ENCODE results near the gene SERPINB7.

Gene SERPINB7

GRCh38 chr18:63779386-63779785 is 4.2 kb downstream of the SERPINB7 start:
- TF ChIP-seq POLR2AphosphoS5 (IDR thresholded peaks at IDR 0.05; ENCODE audit: low read depth, low read length) (no peak), SIN3A (IDR thresholded peaks at IDR 0.05; ENCODE audit: borderline replicate concordance, insufficient read depth, low read length) (no peak), FOXP2 (optimal IDR thresholded peaks at IDR 0.05; ENCODE audit: borderline replicate concordance, extremely low read depth, extremely low read length, insufficient read depth) (no peak), REST (IDR thresholded peaks at IDR 0.05; ENCODE audit: insufficient read depth in 1 of 2, low read depth in 2 of 2, low read length in 2 of 2) (no peak), TAF1 (IDR thresholded peaks at IDR 0.05; ENCODE audit: borderline replicate concordance, insufficient read depth, low read length) (no peak)

- TF ChIP-seq REST (IDR thresholded peaks at IDR 0.05; ENCODE audit: insufficient read depth in 1 of 2, low read depth in 2 of 2, low read length in 2 of 2) (no peak), TAF1 (IDR thresholded peaks at IDR 0.05; ENCODE audit: borderline replicate concordance, insufficient read depth, low read length) (no peak), FOXP2 (optimal IDR thresholded peaks at IDR 0.05; ENCODE audit: borderline replicate concordance, extremely low read depth, extremely low read length, insufficient read depth) (no peak), POLR2AphosphoS5 (IDR thresholded peaks at IDR 0.05; ENCODE audit: low read depth, low read length) (no peak), SIN3A (IDR thresholded peaks at IDR 0.05; ENCODE audit: borderline replicate concordance, insufficient read depth, low read length) (no peak)
These were observed 8.2 kb downstream of the SERPINB7 start for GRCh38 chr18:63783394-63783793.

GRCh38 chr18:63784787-63785452 is 9.7 kb downstream of the SERPINB7 start:
- TF ChIP-seq REST (IDR thresholded peaks at IDR 0.05; ENCODE audit: insufficient read depth in 1 of 2, low read depth in 2 of 2, low read length in 2 of 2) (no peak), POLR2AphosphoS5 (IDR thresholded peaks at IDR 0.05; ENCODE audit: low read depth, low read length) (no peak), TAF1 (IDR thresholded peaks at IDR 0.05; ENCODE audit: borderline replicate concordance, insufficient read depth, low read length) (no peak), SIN3A (IDR thresholded peaks at IDR 0.05; ENCODE audit: borderline replicate concordance, insufficient read depth, low read length) (no peak), FOXP2 (optimal IDR thresholded peaks at IDR 0.05; ENCODE audit: borderline replicate concordance, extremely low read depth, extremely low read length, insufficient read depth) (no peak)

- no peak for TF ChIP-seq TAF1 (IDR thresholded peaks at IDR 0.05; ENCODE audit: borderline replicate concordance, insufficient read depth, low read length)
- no peak for TF ChIP-seq FOXP2 (optimal IDR thresholded peaks at IDR 0.05; ENCODE audit: borderline replicate concordance, extremely low read depth, extremely low read length, insufficient read depth)
- no peak for TF ChIP-seq SIN3A (IDR thresholded peaks at IDR 0.05; ENCODE audit: borderline replicate concordance, insufficient read depth, low read length)
- TF ChIP-seq REST (IDR thresholded peaks at IDR 0.05; ENCODE audit: insufficient read depth in 1 of 2, low read depth in 2 of 2, low read length in 2 of 2) = no peak
- no peak for TF ChIP-seq POLR2AphosphoS5 (IDR thresholded peaks at IDR 0.05; ENCODE audit: low read depth, low read length)
These were observed 12.5 kb downstream of the SERPINB7 start for GRCh38 chr18:63787673-63788072.
